ENCODE measurements around the gene GPR68.
"Not testable (repeated sequence)": the region's sequence is repeated elsewhere in the genome, so short reads cannot be mapped to it uniquely, and the experiment has no call there.

Gene GPR68

DNA sequence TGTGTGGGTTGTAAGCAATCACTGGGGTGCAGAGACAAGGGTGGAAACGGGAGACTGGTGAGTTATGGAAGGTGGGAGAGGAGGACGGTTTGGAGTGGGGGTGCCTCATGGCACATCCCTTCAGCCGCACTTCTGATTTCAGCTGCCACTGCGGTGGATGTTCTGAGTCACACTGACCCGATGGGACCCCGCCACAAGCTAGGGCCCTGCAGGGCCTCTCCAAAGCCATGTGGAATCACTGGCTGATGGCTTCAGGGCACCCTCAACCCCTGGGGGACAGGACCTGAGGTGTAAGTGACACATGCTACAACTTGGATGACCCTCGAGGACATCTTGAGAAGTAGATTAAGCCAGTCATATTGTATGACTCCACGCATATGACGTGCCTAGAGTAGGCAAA is 53.7 kb downstream of the GPR68 start:
- no peak for DNase-seq (ENCODE audit: low read depth in 2 of 2)

DNA sequence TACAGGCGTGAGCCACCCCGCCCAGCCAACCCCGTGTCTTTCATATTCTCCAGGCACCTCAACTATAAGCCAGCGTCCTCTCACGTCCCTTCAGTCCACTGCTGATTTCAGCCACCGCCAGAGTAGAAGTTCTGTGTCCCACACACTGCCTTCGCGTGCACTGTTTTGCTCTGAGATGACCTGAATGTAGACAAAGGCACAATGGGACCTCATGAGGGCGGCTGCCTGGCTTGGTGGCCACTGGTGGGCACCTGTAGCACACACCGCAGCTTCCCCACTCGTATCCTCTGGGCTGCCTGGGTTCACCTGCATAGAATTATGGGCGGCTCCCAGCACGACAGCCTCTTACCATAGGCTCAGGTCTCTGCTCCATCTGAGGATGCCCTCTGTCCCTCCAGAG is 57.2 kb downstream of the GPR68 start:
- no peak for DNase-seq (ENCODE audit: low read depth in 2 of 2)

DNA sequence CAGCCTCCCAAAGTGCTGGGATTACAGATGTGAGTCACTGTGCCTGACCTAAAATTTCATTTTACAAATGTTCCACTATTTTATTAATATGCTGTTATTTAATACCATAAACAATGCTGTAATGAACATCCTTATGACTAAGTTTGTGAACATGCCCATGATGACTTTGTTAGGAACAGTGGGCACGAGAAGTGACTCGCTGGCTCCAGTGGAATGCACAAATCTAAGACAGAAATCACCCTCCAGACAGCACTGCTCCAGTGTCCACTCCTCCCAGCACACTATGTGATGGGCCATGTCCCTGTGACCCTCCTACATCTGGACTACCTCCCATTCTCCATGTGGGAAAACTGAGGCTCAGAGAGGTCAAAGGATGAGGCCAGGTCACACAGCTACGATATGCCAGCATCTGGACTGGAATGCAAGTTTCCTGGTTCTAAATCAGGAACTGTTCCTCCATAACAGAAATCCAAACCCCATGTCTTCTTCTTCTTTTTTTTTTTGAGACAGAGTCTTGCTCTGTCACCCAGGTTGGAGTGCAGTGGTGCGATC is 57.9 kb downstream of the GPR68 start:
- no peak for DNase-seq (ENCODE audit: low read depth in 2 of 2)

DNA sequence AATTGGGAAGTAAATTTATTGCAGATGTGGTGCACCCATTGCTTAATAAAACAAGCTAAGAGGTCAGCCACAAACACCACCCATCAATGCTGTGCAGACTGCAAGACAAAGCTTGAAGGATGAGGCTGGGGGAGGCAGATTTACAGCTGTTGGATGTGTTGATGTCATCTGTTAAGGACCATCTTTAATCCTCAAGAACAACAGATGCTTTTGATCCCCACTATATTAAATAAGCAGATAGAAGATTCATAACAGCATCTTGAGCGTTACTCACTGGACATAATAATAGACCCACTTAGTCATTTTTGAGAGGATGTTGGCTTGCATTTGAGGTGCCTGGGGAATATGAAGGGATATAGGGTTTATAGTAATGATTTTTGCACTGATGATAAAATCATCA is 58.8 kb downstream of the GPR68 start:
- no peak for DNase-seq (ENCODE audit: low read depth in 2 of 2)

DNA sequence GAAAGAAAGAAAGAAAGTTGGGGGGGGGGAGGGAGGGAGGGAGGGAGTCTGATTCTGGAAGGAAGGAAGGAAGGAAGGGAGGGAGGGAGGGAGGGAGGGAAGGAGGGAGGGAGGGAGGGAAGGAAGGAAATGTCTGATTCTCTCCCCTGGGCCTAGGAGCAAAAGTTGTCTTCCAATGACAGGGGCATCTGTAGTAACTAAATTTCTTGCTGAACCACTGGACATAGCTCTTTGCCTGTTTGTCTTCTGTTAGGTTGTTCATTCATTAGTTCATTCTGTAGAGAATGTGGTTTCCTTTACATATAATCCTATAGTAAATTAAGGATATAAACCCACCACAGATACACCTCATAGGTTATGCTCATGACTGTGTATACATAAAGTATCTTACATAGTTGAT is 59.9 kb downstream of the GPR68 start:
- DNase-seq (ENCODE audit: low read depth in 2 of 2) = no peak

DNA sequence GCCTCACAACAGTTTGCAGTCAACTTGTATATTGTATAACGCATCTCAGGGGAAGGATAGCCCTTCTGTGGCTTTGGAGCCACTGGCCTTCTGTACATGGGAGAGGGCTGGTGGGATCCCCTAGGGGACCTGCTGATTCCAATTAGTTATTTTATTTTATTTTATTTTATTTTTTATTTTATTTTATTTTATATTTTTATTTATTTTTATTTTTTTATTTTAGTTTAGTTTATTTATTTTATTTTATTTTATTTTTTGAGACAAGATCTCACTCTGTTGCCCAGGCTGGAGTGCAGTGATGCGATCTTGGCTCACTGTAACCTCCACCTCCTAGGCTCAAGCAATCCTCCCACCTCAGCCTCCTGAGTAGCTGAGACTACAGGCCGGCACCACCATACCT is 61.8 kb downstream of the GPR68 start:
- DNase-seq (ENCODE audit: low read depth in 2 of 2) = not testable (repeated sequence)
